Fibroblast of lung (primary cell): Measurements from ENCODE around the gene PTGFR. TPM values are rescaled to one million over a fixed set of nuclear protein-coding genes. Genes with fewer than 3 reads are reported as not detected.
A peak's percentile ranks its signal among the peaks of the same experiment; 100 is the strongest.

Source experiments
- DNase-seq, 2 donors: peaks; one replicate each; pipeline versions ENCODE4 v3.0.0 to v3.0.0-alpha.2; 2010; ENCODE audit warnings: low read depth in 2 of 2
- H2AFZ ChIP-seq: 2 replicates; pipeline ENCODE4 v1.5.1; 2012; ENCODE audit warnings: low read length, control low read depth, inconsistent platforms
- H3K27ac ChIP-seq: 2 replicates; pipeline ENCODE4 v1.5.1; 2011; ENCODE audit warnings: low read length, control low read depth; ENCODE audit not compliant: insufficient read depth
- H3K27me3 ChIP-seq: 2 replicates; pipeline ENCODE4 v1.5.1; 2011; ENCODE audit warnings: mild to moderate bottlenecking, low read length; ENCODE audit not compliant: control insufficient read depth, insufficient read depth
- H3K36me3 ChIP-seq: 2 replicates; pipeline ENCODE4 v1.5.1; 2011; ENCODE audit warnings: low read length; ENCODE audit not compliant: control insufficient read depth, insufficient read depth
- H3K4me1 ChIP-seq: 2 replicates; pipeline ENCODE4 v1.5.1; 2011; ENCODE audit warnings: low read length; ENCODE audit not compliant: control insufficient read depth, insufficient read depth; ENCODE audit errors: extremely low read depth
- H3K4me2 ChIP-seq: 2 replicates; pipeline ENCODE4 v1.5.1; 2011; ENCODE audit warnings: low read length, control low read depth; ENCODE audit not compliant: insufficient read depth; ENCODE audit errors: extremely low read depth
- H3K4me3 ChIP-seq, 4 experiments: fragments of 200-600 bp in 1 of 4; sonication (generic) in 1 of 4; replicated peaks in 1 of 4; 2 replicates each; pipeline ENCODE4 v1.5.1; 2011 to 2016; ENCODE audit warnings: low read length in 4 of 4, low read depth in 3 of 4, mild to moderate bottlenecking in 3 of 4, control low read depth in 2 of 4, inconsistent platforms in 1 of 4, mixed read lengths in 1 of 4; ENCODE audit not compliant: insufficient read depth in 1 of 4; ENCODE audit errors: control extremely low read depth in 1 of 4
- H3K79me2 ChIP-seq: 2 replicates; pipeline ENCODE4 v1.5.1; 2012; ENCODE audit warnings: mild to moderate bottlenecking, low read length, inconsistent platforms; ENCODE audit not compliant: control insufficient read depth, insufficient read depth
- H3K9ac ChIP-seq: 2 replicates; pipeline ENCODE4 v1.5.1; 2011; ENCODE audit warnings: mild to moderate bottlenecking, low read length, control low read depth; ENCODE audit not compliant: insufficient read depth
- H3K9me3 ChIP-seq: 2 replicates; pipeline ENCODE4 v1.5.1; 2012; ENCODE audit warnings: low read depth, low read length; ENCODE audit not compliant: control insufficient read depth, insufficient read depth
- H4K20me1 ChIP-seq: 2 replicates; pipeline ENCODE4 v1.5.1; 2011; ENCODE audit warnings: low read length; ENCODE audit not compliant: control insufficient read depth, insufficient read depth; ENCODE audit errors: extremely low read depth
- CTCF ChIP-seq, 2 donors: IDR thresholded peaks in 1 of 2; conservative IDR thresholded peaks in 1 of 2; 1 replicate in 1 of 2; 2 replicates in 1 of 2; pipeline ENCODE4 v1.5.1; 2011 to 2012; ENCODE audit warnings: low read length in 2 of 2, control low read depth in 1 of 2, inconsistent platforms in 1 of 2, low read depth in 1 of 2, mild to moderate bottlenecking in 1 of 2
- EZH2 ChIP-seq: IDR thresholded peaks from 2 replicates; pipeline ENCODE4 v1.5.1; 2012; ENCODE audit warnings: low read length, control low read depth, mild to moderate bottlenecking; ENCODE audit errors: missing control alignments
- polyA plus RNA-seq, 2 donors: library from polyadenylated mRNA; depleted of rRNA in 1 of 2; stranded (reverse) in 1 of 2; unstranded in 1 of 2; fragments of >200 nt; gene quantifications; 2 replicates each; pipeline ENCODE4 v1.2.1, GENCODE V29; 2011 to 2012; ENCODE audit warnings: missing spikeins in 1 of 2
- total RNA-seq: library from RNA; depleted of rRNA; stranded (reverse); fragments of >200 nt; gene quantifications from 2 replicates; pipeline ENCODE4 v1.2.1, GENCODE V29; 2014

PTGFR gene
- total and polyA plus RNA-seq, 2 donors (not counting 1 experiment from before 2014, with no cell fraction given), result 4.1 to 32.7 TPM

- H3K36me3 ChIP-seq, result no peaks in the 10 kb centered on the region
Measured at GRCh38 chr1:78511334-78511733, 20.6 kb downstream of the PTGFR start.

GRCh38 chr1:78516716-78517115, 25.9 kb downstream of the PTGFR start:
- no peaks in the 10 kb centered on the region for H3K79me2 ChIP-seq
- H4K20me1 ChIP-seq, result no peaks in the 10 kb centered on the region
- DNase-seq, result no peak
- H3K9me3 ChIP-seq, result no peaks in the 10 kb centered on the region
- H3K9ac ChIP-seq, result no peak overlapping the region
- no peak overlapping the region for H2AFZ ChIP-seq
- H3K4me1 ChIP-seq, result no peaks in the 10 kb centered on the region
- H3K4me3 ChIP-seq, result no peak overlapping the region
- TF ChIP-seq EZH2 (no peak), CTCF (conservative IDR thresholded peaks at IDR 0.05 in 1 of 2, IDR thresholded peaks at IDR 0.05 in 1 of 2; ENCODE audit: low read depth in 1 of 2, low read length in 2 of 2) (no peak)
- no peak overlapping the region for H3K27ac ChIP-seq
- H3K36me3 ChIP-seq, result no peaks in the 10 kb centered on the region
- H3K27me3 ChIP-seq, result no peaks in the 10 kb centered on the region
- H3K4me2 ChIP-seq, result no peak overlapping the region

More at GRCh38 chr1:78511334-78511733, 20.6 kb downstream of the PTGFR start:
- H4K20me1 ChIP-seq, result no peaks in the 10 kb centered on the region
- no peak overlapping the region for H3K27ac ChIP-seq
- no peaks in the 10 kb centered on the region for H3K4me1 ChIP-seq
- no peak overlapping the region for H2AFZ ChIP-seq
- DNase-seq, result peak in 1 of 2 donors; percentile 11
- TF ChIP-seq CTCF (conservative IDR thresholded peaks at IDR 0.05 in 1 of 2, IDR thresholded peaks at IDR 0.05 in 1 of 2; ENCODE audit: low read depth in 1 of 2, low read length in 2 of 2) (no peak), EZH2 (no peak)
- H3K79me2 ChIP-seq, result no peaks in the 10 kb centered on the region
- H3K27me3 ChIP-seq, result no peaks in the 10 kb centered on the region
- no peak overlapping the region for H3K9ac ChIP-seq
- H3K4me3 ChIP-seq, result no peak overlapping the region
- no peak overlapping the region for H3K4me2 ChIP-seq
- H3K9me3 ChIP-seq, result no peaks in the 10 kb centered on the region

GRCh38 chr1:78519446-78519845, 28.7 kb downstream of the PTGFR start:
- DNase-seq, result peak in 1 of 2 donors; percentile 44
- Histone ChIP-seq H3K27me3 (no peaks in the 10 kb centered on the region), H3K4me2 (no peak overlapping the region)

More at GRCh38 chr1:78519446-78519845, 28.7 kb downstream of the PTGFR start:
- Histone ChIP-seq H2AFZ (no peak overlapping the region), H3K9me3 (no peaks in the 10 kb centered on the region), H3K79me2 (no peaks in the 10 kb centered on the region), H3K4me1 (no peaks in the 10 kb centered on the region), H3K36me3 (no peaks in the 10 kb centered on the region), H3K4me3 (no peak overlapping the region), H3K27ac (no peak overlapping the region), H3K9ac (no peak overlapping the region), H4K20me1 (no peaks in the 10 kb centered on the region)
- no peak for TF ChIP-seq CTCF (conservative IDR thresholded peaks at IDR 0.05 in 1 of 2, IDR thresholded peaks at IDR 0.05 in 1 of 2; ENCODE audit: low read depth in 1 of 2, low read length in 2 of 2)
- no peak for TF ChIP-seq EZH2
